HL-60 (cell line): ENCODE results near the gene BAHCC1.

Experiments
- GABPA ChIP-seq: IDR thresholded peaks from 2 replicates; pipeline ENCODE4 v1.6.1; 2012; ENCODE audit warnings: low read depth
- POLR2AphosphoS5 ChIP-seq: IDR thresholded peaks from 2 replicates; pipeline ENCODE4 v1.6.1; 2012; ENCODE audit warnings: low read depth
- SPI1 ChIP-seq: IDR thresholded peaks from 2 replicates; pipeline ENCODE4 v1.6.1; 2012; ENCODE audit warnings: low read depth, mild to moderate bottlenecking, borderline replicate concordance
- TF ChIP-seq, protein P1 (sequence below): IDR thresholded peaks from one replicate; pipeline ENCODE4 v1.5.1; 2011; ENCODE audit warnings: low read length, control low read depth, inconsistent platforms; ENCODE audit not compliant: insufficient read depth
- TF ChIP-seq, protein P2 (sequence below): IDR thresholded peaks from 2 replicates; pipeline ENCODE4 v1.6.1; 2012; ENCODE audit warnings: low read depth; ENCODE audit not compliant: insufficient replicate concordance

DNA sequence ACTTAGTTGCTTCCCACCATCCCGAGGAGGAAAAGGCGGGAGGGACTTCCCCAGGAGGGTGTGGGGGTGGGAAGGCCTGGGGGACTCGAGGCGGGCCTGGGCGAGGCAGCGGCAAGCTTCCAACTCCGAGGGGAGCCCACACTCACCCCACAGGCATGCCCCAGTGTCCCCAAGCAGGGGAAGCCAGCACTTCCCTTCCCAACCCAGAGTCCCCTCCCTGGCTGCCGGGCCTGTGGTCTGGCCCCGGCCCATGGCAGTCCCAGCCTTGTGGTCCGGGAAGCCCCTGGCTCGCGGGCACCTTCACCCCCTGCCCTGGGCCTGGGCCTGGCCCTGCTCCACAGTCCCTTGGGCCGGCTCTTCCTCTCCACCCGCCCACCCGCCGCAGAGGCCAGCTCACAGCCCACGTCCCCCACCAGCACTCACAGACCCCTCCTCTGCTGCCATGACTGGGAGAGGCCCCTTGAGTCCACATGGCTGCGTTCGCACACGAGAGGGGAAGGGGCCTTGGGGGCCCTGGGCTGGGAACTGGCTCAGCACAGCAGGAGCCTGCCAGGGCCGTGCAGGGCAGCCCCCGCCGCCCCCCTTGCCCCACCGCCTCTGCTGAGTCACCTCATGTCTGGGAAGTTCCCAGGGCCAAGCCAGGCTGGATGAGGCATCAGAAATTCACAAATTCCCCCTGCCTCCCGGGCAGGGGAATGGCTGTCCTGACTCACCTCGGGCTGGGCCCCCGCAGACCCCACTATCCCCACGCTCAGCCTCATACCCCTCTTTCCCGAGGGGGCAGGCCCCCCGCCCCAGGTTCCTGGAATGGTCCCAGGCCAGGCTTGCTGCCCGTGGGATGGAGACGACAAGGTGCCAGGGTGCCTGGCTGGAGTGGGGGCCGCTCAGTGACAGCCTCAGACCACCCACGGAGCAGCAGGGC is 27.8 kb downstream of the BAHCC1 start:
- TF ChIP-seq, protein P1, sequence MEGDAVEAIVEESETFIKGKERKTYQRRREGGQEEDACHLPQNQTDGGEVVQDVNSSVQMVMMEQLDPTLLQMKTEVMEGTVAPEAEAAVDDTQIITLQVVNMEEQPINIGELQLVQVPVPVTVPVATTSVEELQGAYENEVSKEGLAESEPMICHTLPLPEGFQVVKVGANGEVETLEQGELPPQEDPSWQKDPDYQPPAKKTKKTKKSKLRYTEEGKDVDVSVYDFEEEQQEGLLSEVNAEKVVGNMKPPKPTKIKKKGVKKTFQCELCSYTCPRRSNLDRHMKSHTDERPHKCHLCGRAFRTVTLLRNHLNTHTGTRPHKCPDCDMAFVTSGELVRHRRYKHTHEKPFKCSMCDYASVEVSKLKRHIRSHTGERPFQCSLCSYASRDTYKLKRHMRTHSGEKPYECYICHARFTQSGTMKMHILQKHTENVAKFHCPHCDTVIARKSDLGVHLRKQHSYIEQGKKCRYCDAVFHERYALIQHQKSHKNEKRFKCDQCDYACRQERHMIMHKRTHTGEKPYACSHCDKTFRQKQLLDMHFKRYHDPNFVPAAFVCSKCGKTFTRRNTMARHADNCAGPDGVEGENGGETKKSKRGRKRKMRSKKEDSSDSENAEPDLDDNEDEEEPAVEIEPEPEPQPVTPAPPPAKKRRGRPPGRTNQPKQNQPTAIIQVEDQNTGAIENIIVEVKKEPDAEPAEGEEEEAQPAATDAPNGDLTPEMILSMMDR: no peak
- TF ChIP-seq POLR2AphosphoS5 (no peak), GABPA (no peak), SPI1 (no peak; the same call in 1 of the 2 replicates)
- TF ChIP-seq, protein P2, sequence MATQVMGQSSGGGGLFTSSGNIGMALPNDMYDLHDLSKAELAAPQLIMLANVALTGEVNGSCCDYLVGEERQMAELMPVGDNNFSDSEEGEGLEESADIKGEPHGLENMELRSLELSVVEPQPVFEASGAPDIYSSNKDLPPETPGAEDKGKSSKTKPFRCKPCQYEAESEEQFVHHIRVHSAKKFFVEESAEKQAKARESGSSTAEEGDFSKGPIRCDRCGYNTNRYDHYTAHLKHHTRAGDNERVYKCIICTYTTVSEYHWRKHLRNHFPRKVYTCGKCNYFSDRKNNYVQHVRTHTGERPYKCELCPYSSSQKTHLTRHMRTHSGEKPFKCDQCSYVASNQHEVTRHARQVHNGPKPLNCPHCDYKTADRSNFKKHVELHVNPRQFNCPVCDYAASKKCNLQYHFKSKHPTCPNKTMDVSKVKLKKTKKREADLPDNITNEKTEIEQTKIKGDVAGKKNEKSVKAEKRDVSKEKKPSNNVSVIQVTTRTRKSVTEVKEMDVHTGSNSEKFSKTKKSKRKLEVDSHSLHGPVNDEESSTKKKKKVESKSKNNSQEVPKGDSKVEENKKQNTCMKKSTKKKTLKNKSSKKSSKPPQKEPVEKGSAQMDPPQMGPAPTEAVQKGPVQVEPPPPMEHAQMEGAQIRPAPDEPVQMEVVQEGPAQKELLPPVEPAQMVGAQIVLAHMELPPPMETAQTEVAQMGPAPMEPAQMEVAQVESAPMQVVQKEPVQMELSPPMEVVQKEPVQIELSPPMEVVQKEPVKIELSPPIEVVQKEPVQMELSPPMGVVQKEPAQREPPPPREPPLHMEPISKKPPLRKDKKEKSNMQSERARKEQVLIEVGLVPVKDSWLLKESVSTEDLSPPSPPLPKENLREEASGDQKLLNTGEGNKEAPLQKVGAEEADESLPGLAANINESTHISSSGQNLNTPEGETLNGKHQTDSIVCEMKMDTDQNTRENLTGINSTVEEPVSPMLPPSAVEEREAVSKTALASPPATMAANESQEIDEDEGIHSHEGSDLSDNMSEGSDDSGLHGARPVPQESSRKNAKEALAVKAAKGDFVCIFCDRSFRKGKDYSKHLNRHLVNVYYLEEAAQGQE: no peak
